Measurements from ENCODE around the gene ART3. TPM values are rescaled to one million over a fixed set of nuclear protein-coding genes. Genes with fewer than 3 reads are reported as not detected.

The ART3 gene
- total and polyA plus RNA-seq, 9 of the 15 experiments (the other 6 are each of a cell fraction or from before 2014, with no cell fraction given) = 0.69 to 1.4 (median 1.1) TPM; not detected in 1

DNA sequence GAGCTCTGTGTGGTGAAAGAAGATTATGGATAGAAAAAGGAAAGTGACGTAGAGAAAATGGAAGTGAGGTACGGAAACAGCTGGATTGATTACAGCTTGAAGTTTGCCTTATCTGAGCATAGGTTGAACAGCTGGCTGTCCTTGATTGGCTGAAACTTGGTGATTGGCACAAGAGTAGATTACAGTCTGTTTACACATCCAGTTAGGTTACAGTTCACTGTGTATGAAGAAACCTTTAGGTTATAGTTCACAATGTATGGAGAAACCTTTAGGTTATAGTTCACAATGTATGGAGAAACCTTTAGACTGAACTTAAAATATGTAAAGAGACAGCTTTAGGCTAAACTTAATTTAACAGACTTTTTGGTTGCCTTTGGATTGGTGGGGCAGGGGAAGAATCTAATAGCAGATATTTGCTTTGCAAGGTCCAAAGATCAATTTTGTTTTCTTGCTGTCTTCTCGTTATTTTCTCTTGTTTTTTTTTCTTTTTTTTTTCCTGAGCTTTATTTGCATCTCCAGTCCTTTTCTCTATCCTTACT, 15.6 kb upstream of the ART3 start (continued):
- TF ChIP-seq ZNF280B (CRISPR knock-in tag; IDR thresholded peaks at IDR 0.05) (no peak), DMBX1 (CRISPR knock-in tag; IDR thresholded peaks at IDR 0.05; ENCODE audit: borderline replicate concordance) (no peak), DACH1 (IDR thresholded peaks at IDR 0.05; ENCODE audit: partially characterized antibody) (peak; percentile 81), ELF4 (CRISPR knock-in tag; IDR thresholded peaks at IDR 0.05) (no peak), ZBTB17 (CRISPR knock-in tag; IDR thresholded peaks at IDR 0.05) (no peak), ZNF445 (CRISPR knock-in tag; IDR thresholded peaks at IDR 0.05; ENCODE audit: low read depth) (no peak), ZNF76 (CRISPR knock-in tag; IDR thresholded peaks at IDR 0.05; ENCODE audit: borderline replicate concordance) (no peak), FOXA1 (IDR thresholded peaks at IDR 0.05; ENCODE audit: borderline replicate concordance) (peak; percentile 50; the same call in 1 of the 2 replicates), ZNF780A (CRISPR knock-in tag; IDR thresholded peaks at IDR 0.05) (no peak), ZNF717 (CRISPR knock-in tag; IDR thresholded peaks at IDR 0.05) (no peak), ZNF197 (CRISPR knock-in tag; IDR thresholded peaks at IDR 0.05; ENCODE audit: low read depth) (0 out of 2 replicates have a peak, but pooled peaks have one; percentile 46), ZBTB1 (CRISPR knock-in tag; IDR thresholded peaks at IDR 0.05; ENCODE audit: borderline replicate concordance, low read depth) (no peak), GTF2F1 (IDR thresholded peaks at IDR 0.05; ENCODE audit: low read depth, low read length) (no peak), PPARD (CRISPR knock-in tag; IDR thresholded peaks at IDR 0.05) (no peak), NFXL1 (CRISPR knock-in tag; IDR thresholded peaks at IDR 0.05) (no peak), CREB1 (IDR thresholded peaks at IDR 0.05) (no peak), CREB1 (CRISPR knock-in tag; IDR thresholded peaks at IDR 0.05) (no peak), CGGBP1 (CRISPR knock-in tag; IDR thresholded peaks at IDR 0.05) (no peak), FOS (IDR thresholded peaks at IDR 0.05; ENCODE audit: extremely low read depth, insufficient read length) (no peak)
- TF ChIP-seq, protein P1, sequence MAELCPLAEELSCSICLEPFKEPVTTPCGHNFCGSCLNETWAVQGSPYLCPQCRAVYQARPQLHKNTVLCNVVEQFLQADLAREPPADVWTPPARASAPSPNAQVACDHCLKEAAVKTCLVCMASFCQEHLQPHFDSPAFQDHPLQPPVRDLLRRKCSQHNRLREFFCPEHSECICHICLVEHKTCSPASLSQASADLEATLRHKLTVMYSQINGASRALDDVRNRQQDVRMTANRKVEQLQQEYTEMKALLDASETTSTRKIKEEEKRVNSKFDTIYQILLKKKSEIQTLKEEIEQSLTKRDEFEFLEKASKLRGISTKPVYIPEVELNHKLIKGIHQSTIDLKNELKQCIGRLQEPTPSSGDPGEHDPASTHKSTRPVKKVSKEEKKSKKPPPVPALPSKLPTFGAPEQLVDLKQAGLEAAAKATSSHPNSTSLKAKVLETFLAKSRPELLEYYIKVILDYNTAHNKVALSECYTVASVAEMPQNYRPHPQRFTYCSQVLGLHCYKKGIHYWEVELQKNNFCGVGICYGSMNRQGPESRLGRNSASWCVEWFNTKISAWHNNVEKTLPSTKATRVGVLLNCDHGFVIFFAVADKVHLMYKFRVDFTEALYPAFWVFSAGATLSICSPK (IDR thresholded peaks at IDR 0.05; ENCODE audit: borderline replicate concordance) = no peak
- TF ChIP-seq, protein P2, sequence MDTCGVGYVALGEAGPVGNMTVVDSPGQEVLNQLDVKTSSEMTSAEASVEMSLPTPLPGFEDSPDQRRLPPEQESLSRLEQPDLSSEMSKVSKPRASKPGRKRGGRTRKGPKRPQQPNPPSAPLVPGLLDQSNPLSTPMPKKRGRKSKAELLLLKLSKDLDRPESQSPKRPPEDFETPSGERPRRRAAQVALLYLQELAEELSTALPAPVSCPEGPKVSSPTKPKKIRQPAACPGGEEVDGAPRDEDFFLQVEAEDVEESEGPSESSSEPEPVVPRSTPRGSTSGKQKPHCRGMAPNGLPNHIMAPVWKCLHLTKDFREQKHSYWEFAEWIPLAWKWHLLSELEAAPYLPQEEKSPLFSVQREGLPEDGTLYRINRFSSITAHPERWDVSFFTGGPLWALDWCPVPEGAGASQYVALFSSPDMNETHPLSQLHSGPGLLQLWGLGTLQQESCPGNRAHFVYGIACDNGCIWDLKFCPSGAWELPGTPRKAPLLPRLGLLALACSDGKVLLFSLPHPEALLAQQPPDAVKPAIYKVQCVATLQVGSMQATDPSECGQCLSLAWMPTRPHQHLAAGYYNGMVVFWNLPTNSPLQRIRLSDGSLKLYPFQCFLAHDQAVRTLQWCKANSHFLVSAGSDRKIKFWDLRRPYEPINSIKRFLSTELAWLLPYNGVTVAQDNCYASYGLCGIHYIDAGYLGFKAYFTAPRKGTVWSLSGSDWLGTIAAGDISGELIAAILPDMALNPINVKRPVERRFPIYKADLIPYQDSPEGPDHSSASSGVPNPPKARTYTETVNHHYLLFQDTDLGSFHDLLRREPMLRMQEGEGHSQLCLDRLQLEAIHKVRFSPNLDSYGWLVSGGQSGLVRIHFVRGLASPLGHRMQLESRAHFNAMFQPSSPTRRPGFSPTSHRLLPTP (IDR thresholded peaks at IDR 0.05; ENCODE audit: borderline replicate concordance, extremely low read depth, insufficient read length) = no peak
- TF ChIP-seq, protein P3, sequence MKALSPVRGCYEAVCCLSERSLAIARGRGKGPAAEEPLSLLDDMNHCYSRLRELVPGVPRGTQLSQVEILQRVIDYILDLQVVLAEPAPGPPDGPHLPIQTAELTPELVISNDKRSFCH (CRISPR knock-in tag; IDR thresholded peaks at IDR 0.05) = no peak
- TF ChIP-seq, protein P3 (tag; IDR thresholded peaks at IDR 0.05) = no peak
